ENCODE measurements around the gene NME3.

NME3 gene

GRCh38 chr16:1768767-1769401 lies 2.5 kb downstream of the NME3 start:
- DNase-seq (ENCODE audit: low read depth in 2 of 2) = no peak

DNA sequence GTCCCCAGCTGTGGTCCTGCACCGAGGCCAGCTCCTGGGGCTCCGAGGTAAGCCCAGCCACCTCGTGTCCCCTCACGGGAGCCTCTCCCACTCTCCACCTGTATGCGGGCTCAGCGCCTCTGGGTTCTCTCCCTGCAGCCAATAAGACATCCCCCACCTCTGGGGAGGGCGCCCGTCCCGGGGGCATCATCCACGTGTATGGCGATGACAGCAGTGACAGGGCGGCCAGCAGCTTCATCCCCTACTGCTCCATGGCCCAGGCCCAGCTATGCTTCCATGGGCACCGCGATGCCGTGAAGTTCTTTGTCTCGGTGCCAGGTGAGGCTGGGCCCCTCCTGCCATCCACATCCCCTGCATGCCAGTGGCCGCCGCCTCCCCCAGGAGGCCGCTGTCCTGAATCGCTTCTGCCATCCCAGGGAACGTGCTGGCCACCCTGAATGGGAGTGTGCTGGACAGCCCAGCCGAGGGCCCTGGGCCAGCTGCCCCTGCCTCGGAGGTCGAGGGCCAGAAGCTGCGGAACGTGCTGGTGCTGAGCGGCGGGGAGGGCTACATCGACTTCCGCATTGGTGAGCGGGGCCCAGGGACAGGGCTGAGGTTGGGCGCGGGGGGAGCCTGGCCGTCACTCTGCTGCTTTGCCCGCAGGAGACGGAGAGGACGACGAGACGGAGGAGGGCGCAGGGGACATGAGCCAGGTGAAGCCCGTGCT lies 3.1 kb downstream of the NME3 start:
- no peak for DNase-seq (ENCODE audit: low read depth in 2 of 2)

- no peak for DNase-seq (ENCODE audit: low read depth in 2 of 2)
Measured at GRCh38 chr16:1767116-1767994, 4.0 kb downstream of the NME3 start.

DNA sequence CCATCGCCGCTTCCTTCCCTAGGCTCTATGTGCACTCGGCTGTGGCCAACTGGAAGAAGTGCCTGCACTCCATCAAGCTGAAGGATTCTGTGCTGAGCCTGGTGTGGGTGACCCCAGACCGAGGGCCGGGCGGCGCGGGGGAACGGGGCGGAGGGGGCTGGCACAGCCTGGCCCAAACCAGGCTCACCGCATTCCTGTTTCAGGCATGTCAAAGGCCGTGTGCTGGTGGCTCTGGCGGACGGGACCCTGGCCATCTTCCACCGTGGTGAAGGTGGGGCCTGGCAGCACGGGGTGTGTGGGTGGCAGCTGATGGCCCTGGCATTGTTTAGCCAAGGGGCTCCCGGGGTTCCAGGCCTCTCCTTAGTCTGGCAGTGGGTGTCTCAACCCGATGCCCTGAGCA lies 4.6 kb downstream of the NME3 start:
- no peak for DNase-seq (ENCODE audit: low read depth in 2 of 2)

GRCh38 chr16:1766231-1766630 lies 5.1 kb downstream of the NME3 start:
- no peak for DNase-seq (ENCODE audit: low read depth in 2 of 2)

- DNase-seq (ENCODE audit: low read depth in 2 of 2) = no peak
Measured at GRCh38 chr16:1765826-1766225, 5.5 kb downstream of the NME3 start.

DNA sequence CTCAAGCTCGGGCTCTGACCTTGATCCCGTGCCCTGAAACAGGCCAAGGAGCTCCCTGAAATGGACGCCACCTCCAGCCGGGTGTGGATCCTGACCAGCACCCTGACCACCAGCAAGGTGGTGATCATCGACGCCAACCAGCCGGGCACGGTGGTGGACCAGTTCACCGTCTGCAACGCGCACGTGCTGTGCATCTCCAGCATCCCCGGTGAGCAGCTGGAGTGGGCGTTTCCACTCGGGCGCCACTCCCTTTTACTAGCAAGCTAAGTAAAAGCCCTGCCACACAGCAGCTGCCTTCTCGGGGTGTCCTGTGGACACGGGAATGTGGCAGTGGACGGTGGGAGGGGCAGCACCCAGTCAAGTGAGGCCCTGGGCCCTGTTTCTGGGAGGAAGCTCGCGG lies 6.4 kb downstream of the NME3 start:
- no peak for DNase-seq (ENCODE audit: low read depth in 2 of 2)

GRCh38 chr16:1763521-1764511 lies 7.5 kb downstream of the NME3 start:
- no peak for DNase-seq (ENCODE audit: low read depth in 2 of 2)

- no peak for DNase-seq (ENCODE audit: low read depth in 2 of 2)
Measured at GRCh38 chr16:1762879-1763520, 8.3 kb downstream of the NME3 start.

GRCh38 chr16:1762196-1762878 lies 9.0 kb downstream of the NME3 start:
- no peak for DNase-seq (ENCODE audit: low read depth in 2 of 2)

GRCh38 chr16:1761751-1762150 lies 9.6 kb downstream of the NME3 start:
- DNase-seq (ENCODE audit: low read depth in 2 of 2) = no peak

GRCh38 chr16:1760911-1761310 lies 10.4 kb downstream of the NME3 start:
- DNase-seq (ENCODE audit: low read depth in 2 of 2) = no peak

DNA sequence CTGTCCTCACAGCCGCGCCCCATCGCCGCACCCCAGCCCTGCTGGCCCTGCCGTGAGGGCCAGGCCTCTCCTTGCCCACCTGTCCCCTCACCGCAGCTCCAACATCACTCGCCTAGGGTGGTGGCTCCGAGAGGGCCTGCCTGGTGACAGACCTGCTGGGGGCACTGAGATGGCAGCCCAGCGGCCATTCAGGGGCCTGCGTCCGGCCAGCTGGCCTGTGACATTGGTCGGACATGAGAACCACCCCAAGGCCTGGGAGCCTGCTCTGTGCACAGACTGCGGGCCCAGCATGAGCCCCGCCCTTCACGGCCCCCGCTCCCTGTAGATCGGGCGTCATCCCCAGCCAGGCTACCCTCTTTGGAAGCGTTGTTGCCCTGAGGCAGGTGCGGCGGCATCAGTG lies 11.8 kb downstream of the NME3 start:
- no peak for DNase-seq (ENCODE audit: low read depth in 2 of 2)

- DNase-seq (ENCODE audit: low read depth in 2 of 2) = no peak
Measured at GRCh38 chr16:1758923-1759322, 12.4 kb downstream of the NME3 start.

DNA sequence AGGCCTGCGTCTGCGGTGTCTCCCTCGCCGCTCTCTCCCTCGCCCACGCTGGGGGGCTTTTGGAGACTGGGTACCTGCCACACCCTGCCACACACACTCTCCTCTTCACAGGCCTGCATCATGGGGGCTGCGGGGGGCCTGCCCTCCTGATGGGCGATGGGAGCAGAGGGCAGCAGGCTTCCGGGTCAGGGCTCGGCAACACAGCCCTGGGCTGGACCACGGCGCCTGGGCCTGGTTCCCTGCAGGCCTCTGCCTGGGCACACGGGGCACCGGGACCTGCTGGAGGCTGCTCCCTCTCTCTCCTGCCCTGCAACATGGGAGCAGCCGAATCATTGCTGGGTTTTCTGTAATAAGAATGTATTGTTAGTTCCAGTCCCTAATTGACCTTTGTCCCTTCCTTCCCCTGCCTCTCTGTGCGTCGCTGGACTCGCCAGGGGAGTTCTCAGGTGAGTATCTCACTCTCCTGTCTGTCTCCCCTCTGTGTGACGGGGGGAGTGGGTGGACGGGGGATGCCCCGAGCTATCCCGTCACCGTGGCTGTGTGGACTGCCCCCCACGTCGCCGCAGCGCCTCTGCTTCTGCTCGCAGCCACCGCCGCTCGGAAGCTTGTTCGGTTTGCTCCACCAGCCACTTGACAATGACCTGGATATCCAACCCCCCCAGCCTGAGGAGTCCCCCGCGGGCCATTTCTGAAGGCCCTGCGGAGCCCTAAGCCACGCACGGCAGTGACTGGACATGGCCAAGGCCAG lies 13.5 kb downstream of the NME3 start:
- DNase-seq (ENCODE audit: low read depth in 2 of 2) = no peak

DNA sequence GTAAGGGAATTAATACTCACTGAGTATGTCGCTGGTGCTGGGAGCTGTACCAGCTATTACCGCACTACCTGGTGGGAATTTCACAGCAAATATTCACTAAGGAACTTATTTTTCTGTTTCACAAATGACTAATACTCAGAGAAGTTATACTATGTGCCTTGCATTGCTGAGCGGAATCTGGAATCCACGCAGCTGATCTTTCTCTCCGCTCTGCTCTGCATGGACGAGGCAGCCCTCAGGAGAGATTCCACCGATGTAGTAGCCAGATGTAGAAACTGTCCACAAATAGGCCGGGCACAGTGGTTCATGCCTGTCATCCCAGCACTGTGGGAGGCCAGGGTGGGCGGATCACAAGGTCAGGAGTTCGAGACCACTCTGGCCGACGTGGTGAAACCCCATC lies 17.1 kb downstream of the NME3 start:
- no peak for DNase-seq (ENCODE audit: low read depth in 2 of 2)

DNA sequence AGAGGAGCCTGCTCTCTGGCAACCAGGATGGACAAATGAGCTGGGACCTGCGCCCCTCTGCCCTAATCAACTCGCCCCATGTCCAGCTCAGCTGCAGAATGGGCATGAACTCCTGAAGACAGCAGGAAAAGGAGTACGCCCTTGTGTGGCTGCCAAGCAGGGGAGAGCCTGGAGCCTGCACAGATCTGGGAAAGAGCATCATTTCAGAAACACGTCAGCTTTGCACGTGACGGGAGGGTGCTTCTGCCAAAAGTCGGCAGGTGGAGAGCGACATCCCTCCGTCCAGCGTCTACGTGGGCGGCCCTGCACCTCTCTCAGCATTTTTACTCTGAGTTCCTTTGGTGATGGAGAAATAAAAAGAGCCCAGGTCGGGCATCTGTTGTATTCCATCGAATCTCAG lies 18.5 kb downstream of the NME3 start:
- DNase-seq (ENCODE audit: low read depth in 2 of 2) = no peak

DNA sequence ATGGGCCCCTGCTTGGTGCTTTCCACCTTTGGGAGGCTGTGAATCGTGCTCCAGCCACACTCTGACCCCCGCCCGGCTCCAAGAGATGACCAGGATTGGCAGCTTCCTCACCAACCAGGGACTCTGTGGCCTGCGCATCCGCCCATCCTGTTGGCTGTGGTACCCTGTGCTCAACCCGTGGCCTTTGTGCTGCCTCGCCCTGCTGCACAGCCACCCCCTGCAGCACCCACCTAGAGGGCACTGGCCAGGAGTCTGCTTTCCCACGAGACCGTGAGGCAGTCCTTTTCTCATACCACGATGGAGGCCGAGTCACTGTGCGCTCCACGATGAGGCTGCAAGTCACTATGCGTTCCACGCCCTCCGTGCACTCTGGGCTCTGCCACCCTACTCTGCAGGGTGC lies 19.4 kb downstream of the NME3 start:
- no peak for DNase-seq (ENCODE audit: low read depth in 2 of 2)
